HUES6 (cell line): ENCODE results near the gene CYP19A1.

Experiments used
- H3K27ac ChIP-seq: 2 replicates; pipeline ENCODE4 v1.7.0; 2013; ENCODE audit warnings: low read depth, mild to moderate bottlenecking, low read length, inconsistent platforms
- H3K27me3 ChIP-seq: 2 replicates; pipeline ENCODE4 v1.6.1; 2013; ENCODE audit warnings: low read length; ENCODE audit not compliant: control insufficient read depth, insufficient read depth
- H3K36me3 ChIP-seq: 2 replicates; pipeline ENCODE4 v1.6.1; 2013; ENCODE audit warnings: low read length; ENCODE audit not compliant: control insufficient read depth, insufficient read depth
- H3K4me1 ChIP-seq: 2 replicates; pipeline ENCODE4 v1.6.1; 2013; ENCODE audit warnings: low read length; ENCODE audit not compliant: control insufficient read depth, insufficient read depth
- H3K4me3 ChIP-seq: 2 replicates; pipeline ENCODE4 v1.5.1; 2013; ENCODE audit warnings: low read depth, low read length
- H3K9ac ChIP-seq: one replicate; pipeline ENCODE4 v1.6.1; 2013; ENCODE audit warnings: mild to moderate bottlenecking, low read length
- H3K9me3 ChIP-seq: 2 replicates; pipeline ENCODE4 v1.6.1; 2013; ENCODE audit warnings: low read depth, low read length; ENCODE audit not compliant: control insufficient read depth, insufficient read depth

CYP19A1 gene

GRCh38 chr15:51161491-51162220 lies 176.7 kb downstream of the CYP19A1 start:
- no peak overlapping the region for H3K27ac ChIP-seq
- H3K27me3 ChIP-seq: no peaks in the 10 kb centered on the region
- peaks cover 18% of the 10 kb centered on the region for H3K4me1 ChIP-seq
- H3K9me3 ChIP-seq: no peaks in the 10 kb centered on the region
- no peak overlapping the region for H3K9ac ChIP-seq
- no peak overlapping the region for H3K4me3 ChIP-seq
- no peaks in the 10 kb centered on the region for H3K36me3 ChIP-seq

GRCh38 chr15:51160484-51160883 lies 177.9 kb downstream of the CYP19A1 start:
- no peak overlapping the region for H3K9ac ChIP-seq
- no peak overlapping the region for H3K27ac ChIP-seq
- H3K4me3 ChIP-seq: no peak overlapping the region
- no peaks in the 10 kb centered on the region for H3K9me3 ChIP-seq
- H3K27me3 ChIP-seq: no peaks in the 10 kb centered on the region
- H3K4me1 ChIP-seq: peaks cover 18% of the 10 kb centered on the region
- H3K36me3 ChIP-seq: no peaks in the 10 kb centered on the region
